Prostate gland (tissue), 2 donors: ENCODE measurements around the gene BAAT. TPM values are rescaled to one million over a fixed set of nuclear protein-coding genes. Genes with fewer than 3 reads are reported as not detected.

ENCODE experiments used
- DNase-seq: peaks from one replicate; pipeline ENCODE4 v3.0.0-alpha.2; 2019; ENCODE audit warnings: low spot score
- H3K27ac ChIP-seq, 2 donors: fragments of 200-600 bp; sonication (generic); 2 replicates each; pipeline ENCODE4 v1.5.1; 2017 to 2019
- H3K27me3 ChIP-seq: fragments of 200-600 bp; sonication (generic); replicated peaks from 2 replicates; pipeline ENCODE4 v1.5.1; 2019; ENCODE audit not compliant: insufficient read depth
- H3K36me3 ChIP-seq, 2 donors: fragments of 200-600 bp; sonication (generic); 1 replicate in 1 of 2; 2 replicates in 1 of 2; pipeline versions ENCODE4 v1.5.1 to v1.8.1; 2017 to 2019
- H3K4me1 ChIP-seq: fragments of 200-600 bp; sonication (generic); replicated peaks from 2 replicates; pipeline ENCODE4 v1.5.1; 2019
- H3K4me3 ChIP-seq, 2 donors: fragments of 200-600 bp; sonication (generic); 2 replicates each; pipeline ENCODE4 v1.5.1; 2017 to 2019
- H3K9me3 ChIP-seq: fragments of 200-600 bp; sonication (generic); 2 replicates; pipeline ENCODE4 v1.5.1; 2017
- POLR2A ChIP-seq: fragments of 450-650 bp; IDR thresholded peaks from one replicate; pipeline ENCODE4 v1.6.1; 2016; ENCODE audit warnings: antibody characterized with exemption, mild to moderate bottlenecking
- POLR2AphosphoS5 ChIP-seq: sonication (generic); formaldehyde crosslinking; IDR thresholded peaks from one replicate; pipeline ENCODE4 v1.6.1; 2017; ENCODE audit warnings: antibody characterized with exemption
- WGBS: methylation state at CpG from one replicate; pipeline ENCODE4 v1.1.5; 2018; 5-methylcytosine and 5-hydroxymethylcytosine counted together
- intact Hi-C: fragments of 100-400 bp; cut with DNase I; formaldehyde crosslinking; loops from one replicate; pipeline ENCODE4 v1.14.2; 2022
- total RNA-seq, 2 donors: library from RNA; depleted of rRNA; stranded (reverse); fragments of >200 nt; gene quantifications; one replicate each; pipeline ENCODE4 v1.1.0, GENCODE V29; 2016
- TF ChIP-seq, protein P1 (sequence below), 4 experiments: fragments of 200-600 bp in 2 of 4; fragments of 450-650 bp in 2 of 4; sonication (generic) in 2 of 4; IDR thresholded peaks; 1 replicate in 3 of 4; 2 replicates in 1 of 4; pipeline ENCODE4 v1.5.1; 2016 to 2019; ENCODE audit warnings: antibody characterized with exemption in 4 of 4, mild to moderate bottlenecking in 2 of 4, moderate library complexity in 2 of 4

Gene BAAT
- total RNA-seq, 2 donors from 2014 or later: not detected

DNA sequence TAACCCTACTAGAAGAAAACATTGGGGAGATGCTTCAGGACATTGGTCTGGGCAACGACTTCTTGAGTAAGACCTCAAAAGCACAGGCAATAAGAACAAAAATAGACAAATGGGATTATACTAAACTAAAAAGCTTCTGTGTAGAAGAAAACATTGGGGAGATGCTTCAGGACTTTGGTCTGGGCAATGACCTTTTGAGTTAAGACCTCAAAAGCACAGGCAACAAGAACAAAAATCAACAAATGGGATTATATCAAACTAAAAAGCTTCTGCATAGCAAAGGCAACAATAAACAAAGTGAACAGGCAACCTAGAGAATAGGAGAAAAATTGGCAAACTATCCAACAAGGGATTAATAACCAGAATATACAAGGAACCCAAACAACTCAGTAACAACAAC lies 9.9 kb upstream of the BAAT start:
- Histone ChIP-seq H3K9me3 (no peaks in the 10 kb centered on the region), H3K4me1 (peaks cover 7% of the 10 kb centered on the region), H3K27me3 (no peaks in the 10 kb centered on the region), H3K36me3 (no peaks in the 10 kb centered on the region), H3K4me3 (no peak overlapping the region), H3K27ac (no peak overlapping the region)
- DNase-seq: no peak
- TF ChIP-seq POLR2A (no peak), POLR2AphosphoS5 (no peak)
- TF ChIP-seq, protein P1, sequence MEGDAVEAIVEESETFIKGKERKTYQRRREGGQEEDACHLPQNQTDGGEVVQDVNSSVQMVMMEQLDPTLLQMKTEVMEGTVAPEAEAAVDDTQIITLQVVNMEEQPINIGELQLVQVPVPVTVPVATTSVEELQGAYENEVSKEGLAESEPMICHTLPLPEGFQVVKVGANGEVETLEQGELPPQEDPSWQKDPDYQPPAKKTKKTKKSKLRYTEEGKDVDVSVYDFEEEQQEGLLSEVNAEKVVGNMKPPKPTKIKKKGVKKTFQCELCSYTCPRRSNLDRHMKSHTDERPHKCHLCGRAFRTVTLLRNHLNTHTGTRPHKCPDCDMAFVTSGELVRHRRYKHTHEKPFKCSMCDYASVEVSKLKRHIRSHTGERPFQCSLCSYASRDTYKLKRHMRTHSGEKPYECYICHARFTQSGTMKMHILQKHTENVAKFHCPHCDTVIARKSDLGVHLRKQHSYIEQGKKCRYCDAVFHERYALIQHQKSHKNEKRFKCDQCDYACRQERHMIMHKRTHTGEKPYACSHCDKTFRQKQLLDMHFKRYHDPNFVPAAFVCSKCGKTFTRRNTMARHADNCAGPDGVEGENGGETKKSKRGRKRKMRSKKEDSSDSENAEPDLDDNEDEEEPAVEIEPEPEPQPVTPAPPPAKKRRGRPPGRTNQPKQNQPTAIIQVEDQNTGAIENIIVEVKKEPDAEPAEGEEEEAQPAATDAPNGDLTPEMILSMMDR (IDR thresholded peaks at IDR 0.05): no peak
- intact Hi-C loops: loop anchor here (5.0 kb wide), 1 partner anchor 138 kb away; the partner anchor contains the start of gene RNF20
- WGBS: 96% methylated on average over 1 of the region's 1 CpG

DNA sequence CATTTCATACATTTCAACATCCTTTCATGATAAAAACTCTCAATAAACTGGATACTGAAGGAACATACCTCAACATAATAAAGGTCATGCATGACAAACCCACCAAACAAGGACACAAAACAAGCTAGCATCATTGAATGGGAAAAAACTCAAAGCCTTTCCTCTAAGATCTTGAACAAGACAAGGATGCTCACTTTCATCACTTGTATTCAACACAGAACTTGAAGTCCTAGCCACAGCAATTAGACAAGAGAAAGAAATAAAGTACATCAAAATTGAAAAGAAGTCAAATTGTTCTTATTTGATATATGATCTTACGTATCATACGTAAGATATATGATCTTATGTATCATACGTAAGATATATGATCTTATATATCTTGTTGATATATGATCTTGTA lies 8.3 kb upstream of the BAAT start:
- no peak for TF ChIP-seq POLR2AphosphoS5
- TF ChIP-seq POLR2A: no peak
- TF ChIP-seq, protein P1 (IDR thresholded peaks at IDR 0.05): no peak
- Histone ChIP-seq H3K4me1 (peaks cover 4% of the 10 kb centered on the region), H3K36me3 (no peaks in the 10 kb centered on the region), H3K4me3 (no peak overlapping the region), H3K27ac (no peak overlapping the region), H3K9me3 (no peaks in the 10 kb centered on the region), H3K27me3 (no peaks in the 10 kb centered on the region)
- WGBS: over 99% methylated on average over 3 of the region's 3 CpGs
- intact Hi-C loops: no loop called here
- no peak for DNase-seq

DNA sequence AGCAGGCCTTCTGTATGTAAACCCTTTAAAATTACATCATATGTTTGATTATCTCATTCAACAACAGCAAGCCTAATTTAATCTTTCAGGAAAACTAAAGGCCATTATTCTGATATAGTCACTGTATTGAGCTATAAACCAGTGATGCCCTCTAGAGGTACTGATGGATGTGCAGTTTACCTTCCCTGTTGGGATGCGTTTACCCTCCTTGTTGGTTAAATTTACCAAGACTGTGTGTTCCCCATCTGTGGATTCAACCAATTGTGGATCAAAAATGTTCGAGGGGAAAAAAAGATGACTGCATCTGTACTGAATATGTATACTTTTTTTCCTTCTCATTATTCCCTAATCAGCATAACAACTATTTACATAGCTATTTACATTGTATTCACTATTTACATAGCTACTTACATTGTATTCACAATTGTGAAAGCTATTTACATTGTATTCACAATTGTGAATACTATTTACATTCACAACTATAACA lies 3.7 kb upstream of the BAAT start:
- DNase-seq: no peak
- intact Hi-C loops: no loop called here
- no peaks in the 10 kb centered on the region for H3K36me3 ChIP-seq
- no peak overlapping the region for H3K27ac ChIP-seq
- TF ChIP-seq POLR2A (no peak), POLR2AphosphoS5 (no peak)
- TF ChIP-seq, protein P1 (IDR thresholded peaks at IDR 0.05): no peak
- H3K4me1 ChIP-seq: no peaks in the 10 kb centered on the region
- no peaks in the 10 kb centered on the region for H3K27me3 ChIP-seq
- no peaks in the 10 kb centered on the region for H3K9me3 ChIP-seq
- WGBS: 60% methylated on average over 2 of the region's 2 CpGs
- no peak overlapping the region for H3K4me3 ChIP-seq

DNA sequence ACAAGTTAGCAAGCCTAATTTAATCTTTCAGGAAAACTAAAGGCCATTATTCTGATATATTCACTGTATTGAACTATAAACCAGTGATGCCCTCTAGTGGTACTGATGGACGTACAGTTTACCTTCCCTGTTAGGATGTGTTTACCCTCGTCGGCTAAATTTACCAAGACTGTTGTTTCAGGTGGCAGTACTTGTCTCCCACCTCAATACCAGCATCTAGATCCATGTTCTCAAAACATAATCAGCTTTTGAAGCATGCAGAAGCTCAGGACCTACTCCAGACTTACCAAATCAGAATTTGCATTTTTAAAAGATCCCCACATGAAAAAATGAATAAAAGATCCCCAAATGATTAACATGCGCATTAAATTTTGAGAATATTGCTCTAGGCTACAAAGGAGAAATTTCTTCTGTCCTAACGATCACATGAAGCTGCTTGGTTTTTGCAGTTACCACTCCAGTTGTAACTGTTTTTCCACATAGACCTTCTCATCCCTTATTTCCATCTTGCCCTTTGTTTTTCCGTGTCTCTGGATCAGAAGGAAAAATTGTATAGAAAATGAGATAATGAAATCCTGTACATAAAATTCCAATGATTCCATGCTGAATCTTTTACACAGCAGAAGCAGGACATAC lies 3.2 kb upstream of the BAAT start:
- intact Hi-C loops: no loop called here
- DNase-seq: no peak
- no peak overlapping the region for H3K27ac ChIP-seq
- no peaks in the 10 kb centered on the region for H3K27me3 ChIP-seq
- WGBS: 48% methylated on average over 6 of the region's 6 CpGs
- H3K36me3 ChIP-seq: no peaks in the 10 kb centered on the region
- H3K4me3 ChIP-seq: no peak overlapping the region
- no peaks in the 10 kb centered on the region for H3K4me1 ChIP-seq
- H3K9me3 ChIP-seq: no peaks in the 10 kb centered on the region
- TF ChIP-seq, protein P1 (IDR thresholded peaks at IDR 0.05): peak in 3 of 4 experiments; percentile 20 to 36 (median 35)
- TF ChIP-seq POLR2AphosphoS5: no peak

DNA sequence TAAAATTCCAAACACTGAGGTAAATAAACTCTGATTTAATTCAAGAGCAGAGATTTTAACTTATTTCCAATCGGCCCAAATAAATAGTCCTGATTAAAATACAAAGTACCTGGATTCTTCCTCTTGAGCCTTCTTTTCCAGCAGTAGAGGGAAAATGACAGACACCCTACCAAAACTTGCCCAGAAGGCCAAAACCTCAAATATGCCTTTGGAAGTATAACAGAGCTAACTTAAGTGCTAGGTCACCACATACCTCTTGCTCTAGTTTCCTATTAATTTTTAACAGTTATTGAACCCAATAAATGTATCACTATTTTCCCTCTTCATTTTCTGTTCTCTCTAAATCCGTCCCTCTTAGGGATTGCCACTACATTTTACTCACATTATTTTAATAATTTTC lies 1.4 kb downstream of the BAAT start:
- intact Hi-C loops: no loop called here
- Histone ChIP-seq H3K4me3 (no peak overlapping the region), H3K36me3 (no peaks in the 10 kb centered on the region), H3K4me1 (no peaks in the 10 kb centered on the region), H3K27ac (no peak overlapping the region), H3K27me3 (no peaks in the 10 kb centered on the region), H3K9me3 (no peaks in the 10 kb centered on the region)
- DNase-seq: no peak
- 86% methylated on average over 2 of the region's 2 CpGs for WGBS
- no peak for TF ChIP-seq POLR2AphosphoS5
- TF ChIP-seq POLR2A: no peak
- TF ChIP-seq, protein P1 (IDR thresholded peaks at IDR 0.05): no peak
